ENCODE measurements around the gene KIF26B. TPM values are rescaled to one million over a fixed set of nuclear protein-coding genes. Genes with fewer than 3 reads are reported as not detected.

Gene KIF26B
- total and polyA plus RNA-seq, 2 of the 4 experiments (the other 2 are of a cell fraction): 0.53 to 0.54 TPM

- Histone ChIP-seq H3K14ac (replicated peaks; ENCODE audit: low read depth, low read length) (no peak overlapping the region), H4K91ac (ENCODE audit: insufficient read depth, low read depth, low read length) (no peak overlapping the region), H3K27ac (ENCODE audit: insufficient read depth, low read length) (no peak overlapping the region), H3K9ac (ENCODE audit: low read depth, low read length) (no peak overlapping the region), H3K4ac (ENCODE audit: low read depth, low read length) (no peak overlapping the region), H2AFZ (replicated peaks; ENCODE audit: low read length, poor library complexity) (no peak overlapping the region), H2AK5ac (ENCODE audit: low read depth, low read length) (no peak overlapping the region), H2BK120ac (ENCODE audit: low read depth, low read length) (no peak overlapping the region), H4K20me1 (ENCODE audit: insufficient read depth, low read length) (no peaks in the 10 kb centered on the region), H4K5ac (ENCODE audit: low read depth, low read length) (no peak overlapping the region), H3K23ac (ENCODE audit: low read depth, low read length) (no peak overlapping the region), H3K27me3 (ENCODE audit: control insufficient read depth, insufficient read depth, low read length) (no peaks in the 10 kb centered on the region), H3K4me1 (ENCODE audit: control insufficient read depth, insufficient read depth, low read length) (peaks cover 2% of the 10 kb centered on the region; the same call in 1 of the 2 replicates), H3K4me3 (ENCODE audit: insufficient read depth, low read depth, low read length) (no peak overlapping the region), H2BK5ac (ENCODE audit: low read depth, low read length, poor library complexity, severe bottlenecking) (no peak overlapping the region), H3K36me3 (ENCODE audit: control insufficient read depth, insufficient read depth, low read length) (peaks cover 1% of the 10 kb centered on the region; the same call in 1 of the 2 replicates), H3K9me1 (ENCODE audit: insufficient read depth, low read length) (no peaks in the 10 kb centered on the region), H2BK15ac (ENCODE audit: low read depth, low read length) (no peak overlapping the region), H2AK9ac (replicated peaks; ENCODE audit: low read depth, low read length, poor library complexity) (no peak overlapping the region), H3K18ac (ENCODE audit: low read depth, low read length) (no peak overlapping the region), H4K8ac (ENCODE audit: low read depth in 2 of 2, low read length in 2 of 2) (no peak overlapping the region), H2BK20ac (ENCODE audit: low read depth, low read length) (no peak overlapping the region), H3K56ac (ENCODE audit: extremely low read depth, insufficient read depth, low read length) (no peak overlapping the region), H3K4me2 (ENCODE audit: low read depth, low read length) (no peak overlapping the region), H3K9me3 (ENCODE audit: control insufficient read depth, insufficient read depth, low read length) (no peaks in the 10 kb centered on the region), H3K79me1 (ENCODE audit: low read depth in 1 of 2, low read length in 2 of 2) (no peaks in the 10 kb centered on the region)
- dilution Hi-C loops (cut with HindIII; ENCODE audit: low sequenced_read_pairs, unreplicated experiment) (no loop called here), intact Hi-C loops (cut with micrococcal nuclease) (no loop called here), in situ Hi-C loops (cut with MboI; ENCODE audit: low sequenced_read_pairs) (no loop called here)
- ChIA-PET POLR2A (ENCODE audit: unreplicated experiment) (no interaction called here), CTCF (no interaction called here)
- no CpG with 5 or more reads among the region's 4 CpGs for WGBS, 2 experiments (ENCODE audit: extremely low coverage in 2 of 2, insufficient read length in 1 of 2)
- no TSS peak for BruUV-seq (replicated peaks)
- DNase-seq: no peak
- no peak for ATAC-seq (ENCODE audit: low read depth)
- TF ChIP-seq SMC3 (IDR thresholded peaks at IDR 0.05; ENCODE audit: low read depth, low read length): no peak
- no peak for TF ChIP-seq RAD21 (IDR thresholded peaks at IDR 0.05; ENCODE audit: low read length)
- TF ChIP-seq USF2 (IDR thresholded peaks at IDR 0.05; ENCODE audit: low read depth, low read length): no peak
- no peak for TF ChIP-seq MAZ (IDR thresholded peaks at IDR 0.05; ENCODE audit: borderline replicate concordance, low read depth, low read length)
- no peak for TF ChIP-seq ELK1 (IDR thresholded peaks at IDR 0.05; ENCODE audit: borderline replicate concordance, low read depth, low read length)
Observed at GRCh38 chr1:245428681-245429080, 273.9 kb downstream of the KIF26B start.

Data from IMR-90 (cell line).